Astrocyte (in vitro differentiated cells and primary cell): Measurements from ENCODE around the gene CEP104.

ENCODE experiments used
- CTCF ChIP-seq: IDR thresholded peaks from 2 replicates; pipeline ENCODE4 v1.5.1; 2011; ENCODE audit warnings: low read depth, mild to moderate bottlenecking, inconsistent platforms, low read length, moderate library complexity; ENCODE audit not compliant: insufficient read depth
- EZH2 ChIP-seq: IDR thresholded peaks from 2 replicates; pipeline ENCODE4 v1.6.1; 2012; ENCODE audit warnings: mild to moderate bottlenecking, low read length, inconsistent platforms; ENCODE audit not compliant: insufficient read depth

GRCh38 chr1:3820316-3820715 is 36.7 kb downstream of the CEP104 start:
- TF ChIP-seq CTCF (no peak), EZH2 (no peak)
